Fibroblast of gingiva (primary cell): ENCODE results near the gene CNTROB.

Experiments used
- DNase-seq: peaks from one replicate; pipeline ENCODE4 v3.0.0-alpha.2; 2011; ENCODE audit warnings: low read depth

CNTROB gene

GRCh38 chr17:7910281-7910680 is 21.7 kb upstream of the CNTROB start:
- DNase-seq: no peak

- DNase-seq: no peak
Measured at GRCh38 chr17:7910711-7911110, 21.3 kb upstream of the CNTROB start.

GRCh38 chr17:7911116-7911515 is 20.9 kb upstream of the CNTROB start:
- no peak for DNase-seq

- peak; percentile 69 for DNase-seq
Measured at GRCh38 chr17:7912927-7913524, 19.0 kb upstream of the CNTROB start.

- peak; percentile 26 for DNase-seq
Measured at GRCh38 chr17:7915179-7915610, 16.8 kb upstream of the CNTROB start.

GRCh38 chr17:7915611-7916384 is 16.2 kb upstream of the CNTROB start, which contains the start of gene RNF227:
Gene RNF227, minus strand, starts transcription at chr17:7916289. Its CDS starts 94 bp downstream, at chr17:7916195.
- peak; percentile 96 for DNase-seq

- no peak for DNase-seq
Measured at GRCh38 chr17:7916385-7916682, 15.7 kb upstream of the CNTROB start.

- DNase-seq: no peak
Measured at GRCh38 chr17:7916808-7917207, 15.2 kb upstream of the CNTROB start.

GRCh38 chr17:7922269-7922844 is 9.6 kb upstream of the CNTROB start:
- no peak for DNase-seq

- DNase-seq: peak; percentile 82
Measured at GRCh38 chr17:7922845-7923628, 9.0 kb upstream of the CNTROB start.

GRCh38 chr17:7927596-7927995 is 4.4 kb upstream of the CNTROB start:
- no peak for DNase-seq

- DNase-seq: peak; percentile 70
Measured at GRCh38 chr17:7929158-7930023, 2.6 kb upstream of the CNTROB start, which contains the start of gene KCNAB3. Gene KCNAB3, minus strand, starts transcription at chr17:7929856. Its CDS starts 421 bp downstream, at chr17:7929435.

GRCh38 chr17:7930841-7931631 is 970 bp upstream of the CNTROB start:
- DNase-seq: no peak

GRCh38 chr17:7932483-7932891 is 481 bp downstream of the CNTROB start:
- DNase-seq: peak; percentile 13

GRCh38 chr17:7932949-7933348 is 943 bp downstream of the CNTROB start:
- peak; percentile 66 for DNase-seq

GRCh38 chr17:7935859-7936258 is 3.9 kb downstream of the CNTROB start:
- no peak for DNase-seq

GRCh38 chr17:7940034-7940433 is 8.0 kb downstream of the CNTROB start:
- no peak for DNase-seq

- DNase-seq: no peak
Measured at GRCh38 chr17:7940743-7941142, 8.7 kb downstream of the CNTROB start.

GRCh38 chr17:7943291-7943690 is 11.3 kb downstream of the CNTROB start:
- no peak for DNase-seq

- DNase-seq: no peak
Measured at GRCh38 chr17:7944326-7944725, 12.3 kb downstream of the CNTROB start.

- DNase-seq: no peak
Measured at GRCh38 chr17:7945651-7946050, 13.6 kb downstream of the CNTROB start.
